ENCODE data around the gene PGAM5. TPM values are rescaled to one million over a fixed set of nuclear protein-coding genes. Genes with fewer than 3 reads are reported as not detected.

The PGAM5 gene
- total and polyA plus RNA-seq, 3 experiments from 2014 or later: 31.8 to 102 (median 99.7) TPM

DNA sequence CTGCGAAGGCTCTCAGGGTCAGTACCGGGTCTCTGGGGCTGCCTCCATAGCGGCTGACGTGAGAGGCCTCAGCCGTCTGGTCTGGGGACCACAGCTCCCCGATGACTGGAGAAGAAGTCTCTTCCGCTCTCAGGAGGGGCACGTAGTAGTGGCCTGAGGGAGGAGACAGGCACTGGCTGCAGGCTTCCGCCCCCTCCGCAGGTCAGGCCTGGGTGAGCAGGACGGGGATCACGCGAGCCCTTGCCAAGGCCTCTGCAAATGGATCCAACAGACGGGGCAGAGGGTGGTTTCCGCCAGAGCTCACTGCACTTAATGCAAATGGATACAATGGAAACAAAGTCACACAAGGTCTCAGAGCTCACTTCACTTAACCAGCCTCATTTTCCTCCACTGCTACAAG lies 26.3 kb downstream of the PGAM5 start:
- H3K36me3 Mint-ChIP-seq: peaks cover 17 to 93% (median 32%) of the 10 kb centered on the region in 3 donors

DNA sequence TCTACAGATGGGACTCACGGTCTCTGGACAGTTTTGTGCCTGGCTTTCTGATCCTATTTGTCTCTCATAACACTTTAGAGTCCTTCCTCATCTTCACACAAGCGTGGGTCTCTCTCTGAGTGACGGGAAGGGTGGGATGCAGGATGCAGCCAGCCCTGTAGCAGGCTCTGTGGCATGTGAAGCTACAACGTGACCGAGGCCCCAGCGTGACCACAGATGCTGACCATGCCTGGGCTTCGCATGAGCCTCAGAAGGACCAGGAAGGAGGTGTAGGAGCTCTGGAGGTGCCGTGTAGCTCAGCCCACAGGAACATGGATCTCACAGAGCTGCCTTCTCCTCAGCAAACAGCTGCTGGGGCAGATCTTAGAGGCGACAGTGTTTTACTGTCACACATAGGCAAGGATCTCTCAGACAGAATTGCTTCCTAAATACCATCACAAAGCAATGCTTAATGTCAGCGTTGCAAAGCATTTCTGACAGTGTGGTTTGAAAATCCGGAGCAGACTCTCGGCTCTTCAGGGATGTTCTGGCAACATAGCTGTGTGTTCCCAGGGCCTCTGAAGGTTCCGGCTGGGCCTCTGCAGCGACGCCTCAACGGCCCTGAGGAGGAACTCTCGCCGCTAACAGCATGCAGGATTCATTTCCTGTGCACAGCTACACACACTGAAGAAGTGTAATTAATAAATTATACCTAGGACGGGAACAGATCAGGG lies 29.1 kb downstream of the PGAM5 start:
- Histone ChIP-seq H3K4me3 (ENCODE audit: low read length) (no peak overlapping the region), H3K27ac (ENCODE audit: low read depth, low read length) (no peak overlapping the region), H3K27me3 (ENCODE audit: insufficient read depth, low read length, poor library complexity, severe bottlenecking) (no peaks in the 10 kb centered on the region), H3K4me1 (ENCODE audit: insufficient read depth, low read length) (no peaks in the 10 kb centered on the region), H3K36me3 (ENCODE audit: insufficient read depth, low read length) (peaks cover 65% of the 10 kb centered on the region), H3K9me3 (ENCODE audit: low read length) (no peaks in the 10 kb centered on the region)
- Mint-ChIP-seq H3K4me1 (peaks cover 7 to 21% (median 16%) of the 10 kb centered on the region in 3 donors), H3K9me3 (no peaks in the 10 kb centered on the region), H3K27me3 (no peaks in the 10 kb centered on the region), H3K36me3 (peaks cover 13 to 91% (median 28%) of the 10 kb centered on the region in 3 donors), H3K4me3 (no peak overlapping the region), H3K27ac (no peak overlapping the region)
- CTCF ChIA-PET: no interaction called here
- POLR2A ChIA-PET: interaction anchor here (0.5 kb wide), 1 partner anchor 11 kb away, joined by 3 read pairs; no protein-coding TSS in a partner anchor
- DNase-seq: no peak

More for the DNA sequence above, 26.3 kb downstream of the PGAM5 start:
- Histone ChIP-seq H3K27me3 (ENCODE audit: insufficient read depth, low read length, poor library complexity, severe bottlenecking) (no peaks in the 10 kb centered on the region), H3K36me3 (ENCODE audit: insufficient read depth, low read length) (peaks cover 63% of the 10 kb centered on the region), H3K9me3 (ENCODE audit: low read length) (no peaks in the 10 kb centered on the region), H3K4me1 (ENCODE audit: insufficient read depth, low read length) (no peaks in the 10 kb centered on the region), H3K4me3 (ENCODE audit: low read length) (no peak overlapping the region), H3K27ac (ENCODE audit: low read depth, low read length) (no peak overlapping the region)
- peaks cover 0 to 7% (median 0%) of the 10 kb centered on the region in 3 donors for H3K4me1 Mint-ChIP-seq
- H3K9me3 Mint-ChIP-seq: no peaks in the 10 kb centered on the region
- no peak overlapping the region for H3K4me3 Mint-ChIP-seq
- ChIA-PET POLR2A (no interaction called here), CTCF (no interaction called here)
- no peak overlapping the region for H3K27ac Mint-ChIP-seq
- DNase-seq: no peak
- no peaks in the 10 kb centered on the region for H3K27me3 Mint-ChIP-seq

DNA sequence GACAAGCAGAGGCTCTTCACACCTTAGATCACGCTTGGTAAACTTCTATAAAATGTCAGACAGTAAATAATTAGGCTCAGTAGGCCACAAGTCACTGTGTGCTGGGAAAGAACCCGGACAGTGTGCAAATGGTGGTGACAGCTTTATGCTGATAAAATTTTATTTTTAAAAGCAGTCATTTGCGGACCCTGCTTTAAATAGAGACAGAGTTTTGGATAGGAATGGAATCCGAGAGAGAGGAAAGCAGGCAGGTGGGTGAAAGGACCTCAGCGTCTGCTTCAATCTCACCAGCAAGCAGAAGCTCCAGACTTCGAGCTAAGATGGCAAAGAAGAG lies 29.6 kb downstream of the PGAM5 start:
- Histone ChIP-seq H3K27me3 (ENCODE audit: insufficient read depth, low read length, poor library complexity, severe bottlenecking) (no peaks in the 10 kb centered on the region), H3K4me1 (ENCODE audit: insufficient read depth, low read length) (no peaks in the 10 kb centered on the region), H3K27ac (ENCODE audit: low read depth, low read length) (no peak overlapping the region), H3K9me3 (ENCODE audit: low read length) (no peaks in the 10 kb centered on the region), H3K4me3 (ENCODE audit: low read length) (no peak overlapping the region), H3K36me3 (ENCODE audit: insufficient read depth, low read length) (peaks cover 66% of the 10 kb centered on the region)
- Mint-ChIP-seq H3K27me3 (no peaks in the 10 kb centered on the region), H3K36me3 (peaks cover 13 to 91% (median 28%) of the 10 kb centered on the region in 3 donors), H3K4me1 (peaks cover 7 to 21% (median 16%) of the 10 kb centered on the region in 3 donors), H3K27ac (no peak overlapping the region), H3K4me3 (no peak overlapping the region), H3K9me3 (no peaks in the 10 kb centered on the region)
- no peak for DNase-seq
- POLR2A ChIA-PET: no interaction called here
- CTCF ChIA-PET: no interaction called here

DNA sequence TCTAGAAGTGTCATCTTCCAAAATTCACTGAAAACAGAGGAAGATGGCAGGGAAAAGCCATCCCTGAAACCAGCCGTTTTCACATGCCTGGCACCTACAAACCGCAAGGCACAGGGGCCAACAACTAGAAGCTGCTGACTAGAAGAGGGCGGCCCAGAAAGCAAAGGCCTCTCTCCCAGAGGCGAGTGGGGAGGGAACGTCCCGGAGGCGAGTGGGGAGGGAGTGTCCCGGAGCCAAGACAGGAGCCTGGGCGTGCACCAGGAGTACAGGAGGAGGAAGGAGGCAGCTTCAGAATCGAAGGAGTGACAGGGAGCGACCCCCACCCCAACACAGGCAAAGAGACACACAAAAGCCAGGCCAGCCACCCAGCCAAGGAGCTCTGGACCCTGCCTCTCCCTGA lies 30.0 kb downstream of the PGAM5 start:
- H3K27ac Mint-ChIP-seq: no peak overlapping the region
- H3K9me3 ChIP-seq (ENCODE audit: low read length): no peaks in the 10 kb centered on the region
- no peak for DNase-seq
- H3K4me1 Mint-ChIP-seq: peaks cover 7 to 21% (median 16%) of the 10 kb centered on the region in 3 donors
- CTCF ChIA-PET: no interaction called here
- no peaks in the 10 kb centered on the region for H3K27me3 Mint-ChIP-seq
- no peak overlapping the region for H3K4me3 ChIP-seq (ENCODE audit: low read length)
- no peaks in the 10 kb centered on the region for H3K27me3 ChIP-seq (ENCODE audit: insufficient read depth, low read length, poor library complexity, severe bottlenecking)
- no peaks in the 10 kb centered on the region for H3K4me1 ChIP-seq (ENCODE audit: insufficient read depth, low read length)
- peaks cover 13 to 91% (median 26%) of the 10 kb centered on the region in 3 donors for H3K36me3 Mint-ChIP-seq
- H3K36me3 ChIP-seq (ENCODE audit: insufficient read depth, low read length): peaks cover 68% of the 10 kb centered on the region
- no peaks in the 10 kb centered on the region for H3K9me3 Mint-ChIP-seq
- no peak overlapping the region for H3K4me3 Mint-ChIP-seq
- H3K27ac ChIP-seq (ENCODE audit: low read depth, low read length): no peak overlapping the region
- POLR2A ChIA-PET: no interaction called here

DNA sequence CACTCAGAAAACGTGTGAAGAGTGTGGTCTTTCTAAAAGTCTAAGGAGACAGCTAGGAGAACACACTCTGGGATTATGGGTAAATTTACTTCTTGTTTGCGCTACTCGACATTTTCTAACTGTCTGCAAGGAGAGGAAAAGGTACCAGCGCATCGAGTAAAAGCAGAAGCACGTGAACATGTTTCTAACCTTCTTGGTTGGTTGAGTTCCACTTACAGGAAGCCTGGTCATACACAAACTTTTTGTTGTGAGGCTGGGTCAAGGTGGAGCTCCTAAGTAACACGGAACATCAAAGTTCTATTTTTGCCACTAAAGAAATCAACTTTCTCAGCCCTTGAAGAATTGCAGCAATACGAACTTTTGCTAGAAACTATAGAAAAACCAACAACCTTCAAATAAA lies 31.0 kb downstream of the PGAM5 start:
- Mint-ChIP-seq H3K4me3 (no peak overlapping the region), H3K9me3 (no peaks in the 10 kb centered on the region), H3K27ac (peak overlapping the region in 1 of 8 donors; percentile 69), H3K4me1 (peaks cover 7 to 21% (median 16%) of the 10 kb centered on the region in 3 donors), H3K36me3 (peaks cover 13 to 92% (median 28%) of the 10 kb centered on the region in 3 donors), H3K27me3 (no peaks in the 10 kb centered on the region)
- Histone ChIP-seq H3K9me3 (ENCODE audit: low read length) (no peaks in the 10 kb centered on the region), H3K27ac (ENCODE audit: low read depth, low read length) (no peak overlapping the region), H3K36me3 (ENCODE audit: insufficient read depth, low read length) (peaks cover 73% of the 10 kb centered on the region), H3K4me3 (ENCODE audit: low read length) (no peak overlapping the region), H3K27me3 (ENCODE audit: insufficient read depth, low read length, poor library complexity, severe bottlenecking) (no peaks in the 10 kb centered on the region), H3K4me1 (ENCODE audit: insufficient read depth, low read length) (no peaks in the 10 kb centered on the region)
- POLR2A ChIA-PET: no interaction called here
- no peak for DNase-seq
- CTCF ChIA-PET: interaction anchor here (0.8 to 1.8 kb wide), 2 partner anchors 8 to 12 kb away, joined by 3 to 5 read pairs; no protein-coding TSS in a partner anchor

DNA sequence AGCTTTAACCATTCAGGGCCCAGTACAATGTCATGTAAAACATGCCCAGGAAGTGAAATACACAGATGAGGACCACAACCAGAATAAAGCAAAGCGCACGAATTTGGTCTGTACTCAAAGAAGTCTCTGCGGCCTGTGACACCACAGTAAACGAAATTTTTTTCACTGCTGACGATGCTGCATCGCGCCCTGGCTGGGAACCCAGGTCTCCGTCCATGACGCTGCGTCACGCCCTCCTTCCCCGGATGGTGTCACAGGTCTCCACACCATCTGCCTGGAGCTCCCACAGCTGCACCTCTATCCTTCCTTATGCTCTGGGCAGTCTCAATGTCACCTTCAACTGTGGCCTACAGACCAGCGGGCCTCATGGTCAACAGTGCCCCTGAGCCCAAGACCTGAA lies 33.2 kb downstream of the PGAM5 start:
- CTCF ChIA-PET: no interaction called here
- Mint-ChIP-seq H3K4me3 (no peak overlapping the region), H3K4me1 (peaks cover 7 to 21% (median 16%) of the 10 kb centered on the region in 3 donors)

DNA sequence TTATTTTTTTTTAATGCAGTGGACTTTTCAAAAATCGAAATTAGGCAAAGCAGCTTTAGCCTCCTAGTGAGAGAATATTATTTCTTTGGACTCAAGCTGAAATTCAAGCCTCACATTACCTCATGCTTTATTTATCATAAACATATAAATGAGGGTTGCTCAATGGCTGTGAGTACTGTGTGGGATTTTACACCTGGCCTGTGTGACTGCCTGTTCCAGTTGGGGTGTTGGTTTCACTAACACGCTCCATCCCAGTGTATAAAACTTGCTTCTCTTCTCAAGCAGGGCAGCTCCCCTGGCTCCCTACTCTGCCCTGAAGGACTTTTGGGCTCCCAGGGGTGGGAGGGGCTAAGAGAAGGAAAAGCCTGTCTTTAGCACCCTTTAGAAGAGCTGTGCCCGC lies 36.0 kb downstream of the PGAM5 start:
- POLR2A ChIA-PET: no interaction called here
- H3K36me3 ChIP-seq (ENCODE audit: insufficient read depth, low read length): peaks cover 77% of the 10 kb centered on the region

More for the DNA sequence above, 33.2 kb downstream of the PGAM5 start:
- H3K27me3 Mint-ChIP-seq: no peaks in the 10 kb centered on the region
- H3K4me1 ChIP-seq (ENCODE audit: insufficient read depth, low read length): no peaks in the 10 kb centered on the region
- H3K36me3 ChIP-seq (ENCODE audit: insufficient read depth, low read length): peaks cover 85% of the 10 kb centered on the region
- H3K9me3 ChIP-seq (ENCODE audit: low read length): no peaks in the 10 kb centered on the region
- H3K27me3 ChIP-seq (ENCODE audit: insufficient read depth, low read length, poor library complexity, severe bottlenecking): no peaks in the 10 kb centered on the region
- no peak overlapping the region for H3K4me3 ChIP-seq (ENCODE audit: low read length)
- peaks cover 13 to 97% (median 24%) of the 10 kb centered on the region in 3 donors for H3K36me3 Mint-ChIP-seq
- POLR2A ChIA-PET: no interaction called here
- H3K9me3 Mint-ChIP-seq: no peaks in the 10 kb centered on the region
- DNase-seq: no peak
- peak overlapping the region in 2 of 8 donors; percentile 70 to 79 for H3K27ac Mint-ChIP-seq
- H3K27ac ChIP-seq (ENCODE audit: low read depth, low read length): no peak overlapping the region

DNA sequence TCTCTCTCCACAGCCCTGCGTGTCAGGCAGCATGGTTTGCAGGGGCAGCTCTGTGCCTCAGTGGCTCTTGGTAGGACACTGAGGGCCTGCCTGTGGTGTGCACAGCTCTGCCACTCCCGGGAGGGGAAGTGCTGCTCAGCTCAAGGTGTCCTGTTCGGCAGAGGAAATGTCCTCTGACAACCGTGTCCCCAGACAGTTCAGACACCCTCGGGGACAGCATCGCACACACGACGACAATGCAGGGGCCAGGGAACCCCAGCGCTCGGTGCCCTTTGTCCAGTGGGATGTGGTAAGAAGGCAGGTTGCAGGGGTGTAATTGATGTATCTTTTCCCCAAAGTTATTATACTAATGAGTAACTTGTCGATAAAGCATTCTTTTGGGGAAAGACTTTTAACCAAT lies 36.8 kb downstream of the PGAM5 start:
- CTCF ChIA-PET: no interaction called here
- no peaks in the 10 kb centered on the region for H3K27me3 ChIP-seq (ENCODE audit: insufficient read depth, low read length, poor library complexity, severe bottlenecking)
- H3K9me3 ChIP-seq (ENCODE audit: low read length): no peaks in the 10 kb centered on the region
- Mint-ChIP-seq H3K27me3 (no peaks in the 10 kb centered on the region), H3K4me3 (no peak overlapping the region), H3K4me1 (peaks cover 6 to 15% (median 12%) of the 10 kb centered on the region in 3 donors), H3K36me3 (peaks cover 13 to 86% (median 17%) of the 10 kb centered on the region in 3 donors), H3K27ac (no peak overlapping the region), H3K9me3 (no peaks in the 10 kb centered on the region)
- H3K36me3 ChIP-seq (ENCODE audit: insufficient read depth, low read length): peaks cover 70% of the 10 kb centered on the region
- DNase-seq: no peak
- no peak overlapping the region for H3K4me3 ChIP-seq (ENCODE audit: low read length)
- no peak overlapping the region for H3K27ac ChIP-seq (ENCODE audit: low read depth, low read length)
- POLR2A ChIA-PET: no interaction called here
- H3K4me1 ChIP-seq (ENCODE audit: insufficient read depth, low read length): no peaks in the 10 kb centered on the region

More for the DNA sequence above, 36.0 kb downstream of the PGAM5 start:
- Histone ChIP-seq H3K27ac (ENCODE audit: low read depth, low read length) (no peak overlapping the region), H3K4me1 (ENCODE audit: insufficient read depth, low read length) (no peaks in the 10 kb centered on the region), H3K27me3 (ENCODE audit: insufficient read depth, low read length, poor library complexity, severe bottlenecking) (no peaks in the 10 kb centered on the region), H3K4me3 (ENCODE audit: low read length) (no peak overlapping the region), H3K9me3 (ENCODE audit: low read length) (no peaks in the 10 kb centered on the region)
- no peak overlapping the region for H3K27ac Mint-ChIP-seq
- no peak overlapping the region for H3K4me3 Mint-ChIP-seq
- DNase-seq: no peak
- CTCF ChIA-PET: no interaction called here
- peaks cover 7 to 17% (median 16%) of the 10 kb centered on the region in 3 donors for H3K4me1 Mint-ChIP-seq
- H3K9me3 Mint-ChIP-seq: no peaks in the 10 kb centered on the region
- peaks cover 13 to 89% (median 19%) of the 10 kb centered on the region in 3 donors for H3K36me3 Mint-ChIP-seq
- H3K27me3 Mint-ChIP-seq: no peaks in the 10 kb centered on the region

All from CD8-positive, alpha-beta memory T cell (primary cell).